ENCODE results near the gene ROBO4.

Gene ROBO4

GRCh38 chr11:124928942-124929665 is 31.4 kb upstream of the ROBO4 start:
- Mint-ChIP-seq H3K36me3 (ENCODE audit: low read depth) (no peaks in the 10 kb centered on the region), H3K27me3 (no peaks in the 10 kb centered on the region), H3K4me3 (no peak overlapping the region), H3K4me1 (ENCODE audit: low read depth) (peaks cover 9% of the 10 kb centered on the region), H3K9me3 (no peaks in the 10 kb centered on the region), H3K27ac (no peak overlapping the region)

- peaks cover 12% of the 10 kb centered on the region for H3K4me1 Mint-ChIP-seq (ENCODE audit: low read depth)
- H3K9me3 Mint-ChIP-seq, result no peaks in the 10 kb centered on the region
- no peak overlapping the region for H3K27ac Mint-ChIP-seq
- no peak overlapping the region for H3K4me3 Mint-ChIP-seq
- H3K36me3 Mint-ChIP-seq (ENCODE audit: low read depth), result no peaks in the 10 kb centered on the region
- peaks cover 3% of the 10 kb centered on the region for H3K27me3 Mint-ChIP-seq
Measured at GRCh38 chr11:124923296-124923695, 25.6 kb upstream of the ROBO4 start.

GRCh38 chr11:124922831-124923230 is 25.2 kb upstream of the ROBO4 start:
- peaks cover 12% of the 10 kb centered on the region for H3K4me1 Mint-ChIP-seq (ENCODE audit: low read depth)
- H3K27me3 Mint-ChIP-seq, result peaks cover 3% of the 10 kb centered on the region
- H3K4me3 Mint-ChIP-seq, result no peak overlapping the region
- no peaks in the 10 kb centered on the region for H3K9me3 Mint-ChIP-seq
- no peaks in the 10 kb centered on the region for H3K36me3 Mint-ChIP-seq (ENCODE audit: low read depth)
- no peak overlapping the region for H3K27ac Mint-ChIP-seq

- Mint-ChIP-seq H3K27ac (peak overlapping the region; percentile 29), H3K4me3 (peak overlapping the region; percentile 56), H3K36me3 (ENCODE audit: low read depth) (no peaks in the 10 kb centered on the region), H3K27me3 (peaks cover 4% of the 10 kb centered on the region), H3K9me3 (no peaks in the 10 kb centered on the region), H3K4me1 (ENCODE audit: low read depth) (peaks cover 12% of the 10 kb centered on the region)
Measured at GRCh38 chr11:124920870-124921609, 23.4 kb upstream of the ROBO4 start.

GRCh38 chr11:124920356-124920755 is 22.7 kb upstream of the ROBO4 start:
- Mint-ChIP-seq H3K27ac (no peak overlapping the region), H3K36me3 (ENCODE audit: low read depth) (no peaks in the 10 kb centered on the region), H3K4me1 (ENCODE audit: low read depth) (peaks cover 12% of the 10 kb centered on the region), H3K9me3 (no peaks in the 10 kb centered on the region), H3K27me3 (peaks cover 6% of the 10 kb centered on the region), H3K4me3 (peak overlapping the region; percentile 56)

GRCh38 chr11:124919898-124920297 is 22.2 kb upstream of the ROBO4 start:
- H3K27ac Mint-ChIP-seq, result no peak overlapping the region
- no peaks in the 10 kb centered on the region for H3K9me3 Mint-ChIP-seq
- peaks cover 12% of the 10 kb centered on the region for H3K4me1 Mint-ChIP-seq (ENCODE audit: low read depth)
- no peaks in the 10 kb centered on the region for H3K36me3 Mint-ChIP-seq (ENCODE audit: low read depth)
- H3K4me3 Mint-ChIP-seq, result no peak overlapping the region
- H3K27me3 Mint-ChIP-seq, result peaks cover 6% of the 10 kb centered on the region

- H3K27ac Mint-ChIP-seq, result no peak within 1 kb of the TSS
Measured at GRCh38 chr11:124918950-124919349, 21.3 kb upstream of the ROBO4 start, which contains the start of gene HEPN1. Gene HEPN1, plus strand, starts transcription at chr11:124919250.

GRCh38 chr11:124917115-124917637 is 19.5 kb upstream of the ROBO4 start:
- peaks cover 3% of the 10 kb centered on the region for H3K4me1 Mint-ChIP-seq (ENCODE audit: low read depth)
- no peaks in the 10 kb centered on the region for H3K9me3 Mint-ChIP-seq
- H3K27ac Mint-ChIP-seq, result no peak overlapping the region
- no peaks in the 10 kb centered on the region for H3K36me3 Mint-ChIP-seq (ENCODE audit: low read depth)
- peaks cover 6% of the 10 kb centered on the region for H3K27me3 Mint-ChIP-seq
- no peak overlapping the region for H3K4me3 Mint-ChIP-seq

More at GRCh38 chr11:124918950-124919349, 21.3 kb upstream of the ROBO4 start, which contains the start of gene HEPN1:
- H3K36me3 Mint-ChIP-seq (ENCODE audit: low read depth), result no peaks in the 10 kb centered on the region
- no peak within 1 kb of the TSS for H3K4me3 Mint-ChIP-seq
- peaks cover 6% of the 10 kb centered on the region for H3K27me3 Mint-ChIP-seq
- H3K4me1 Mint-ChIP-seq (ENCODE audit: low read depth), result peaks cover 12% of the 10 kb centered on the region
- H3K9me3 Mint-ChIP-seq, result no peaks in the 10 kb centered on the region

GRCh38 chr11:124916370-124916710 is 18.7 kb upstream of the ROBO4 start:
- Mint-ChIP-seq H3K4me3 (no peak overlapping the region), H3K36me3 (ENCODE audit: low read depth) (peaks cover 6% of the 10 kb centered on the region), H3K27me3 (peaks cover 11% of the 10 kb centered on the region), H3K4me1 (ENCODE audit: low read depth) (peaks cover 3% of the 10 kb centered on the region), H3K27ac (no peak overlapping the region), H3K9me3 (peaks cover 7% of the 10 kb centered on the region)

- Mint-ChIP-seq H3K27ac (no peak overlapping the region), H3K27me3 (peaks cover 11% of the 10 kb centered on the region), H3K9me3 (peaks cover 7% of the 10 kb centered on the region), H3K4me1 (ENCODE audit: low read depth) (peaks cover 2% of the 10 kb centered on the region), H3K4me3 (no peak overlapping the region), H3K36me3 (ENCODE audit: low read depth) (peaks cover 6% of the 10 kb centered on the region)
Measured at GRCh38 chr11:124915541-124916369, 18.1 kb upstream of the ROBO4 start.

GRCh38 chr11:124902616-124903015 is 5.0 kb upstream of the ROBO4 start:
- Mint-ChIP-seq H3K4me1 (ENCODE audit: low read depth) (no peaks in the 10 kb centered on the region), H3K27me3 (peaks cover 34% of the 10 kb centered on the region), H3K4me3 (no peak overlapping the region), H3K27ac (no peak overlapping the region), H3K9me3 (no peaks in the 10 kb centered on the region), H3K36me3 (ENCODE audit: low read depth) (no peaks in the 10 kb centered on the region)

GRCh38 chr11:124900464-124900863 is 2.8 kb upstream of the ROBO4 start:
- Mint-ChIP-seq H3K4me3 (no peak overlapping the region), H3K27me3 (peaks cover 34% of the 10 kb centered on the region), H3K27ac (no peak overlapping the region), H3K36me3 (ENCODE audit: low read depth) (no peaks in the 10 kb centered on the region), H3K9me3 (no peaks in the 10 kb centered on the region), H3K4me1 (ENCODE audit: low read depth) (no peaks in the 10 kb centered on the region)

- no peaks in the 10 kb centered on the region for H3K9me3 Mint-ChIP-seq
- no peak overlapping the region for H3K4me3 Mint-ChIP-seq
Measured at GRCh38 chr11:124899383-124900145, 1.9 kb upstream of the ROBO4 start.

GRCh38 chr11:124898711-124899110 is 1.0 kb upstream of the ROBO4 start:
- no peak overlapping the region for H3K27ac Mint-ChIP-seq
- H3K9me3 Mint-ChIP-seq, result no peaks in the 10 kb centered on the region
- H3K4me1 Mint-ChIP-seq (ENCODE audit: low read depth), result no peaks in the 10 kb centered on the region
- peaks cover 26% of the 10 kb centered on the region for H3K27me3 Mint-ChIP-seq
- H3K36me3 Mint-ChIP-seq (ENCODE audit: low read depth), result no peaks in the 10 kb centered on the region
- no peak overlapping the region for H3K4me3 Mint-ChIP-seq

More at GRCh38 chr11:124899383-124900145, 1.9 kb upstream of the ROBO4 start:
- Mint-ChIP-seq H3K36me3 (ENCODE audit: low read depth) (no peaks in the 10 kb centered on the region), H3K4me1 (ENCODE audit: low read depth) (no peaks in the 10 kb centered on the region), H3K27ac (no peak overlapping the region), H3K27me3 (peaks cover 31% of the 10 kb centered on the region)

Measured in stimulated activated naive CD8-positive, alpha-beta T cell treated with anti-CD3 and anti-CD28 coated beads, Interleukin-15, Interleukin-2, amounts not matched to agents 100 ng/mL and 50 ng/mL, for 24 hours (primary cell).